Retina (tissue), 1 donor: ENCODE measurements around the gene TEDC1.
A peak's percentile ranks its signal among the peaks of the same experiment; 100 is the strongest.

ENCODE experiments used
- DNase-seq: peaks from one replicate; pipeline ENCODE4 v3.0.0-alpha.2; 2016

Gene TEDC1

DNA sequence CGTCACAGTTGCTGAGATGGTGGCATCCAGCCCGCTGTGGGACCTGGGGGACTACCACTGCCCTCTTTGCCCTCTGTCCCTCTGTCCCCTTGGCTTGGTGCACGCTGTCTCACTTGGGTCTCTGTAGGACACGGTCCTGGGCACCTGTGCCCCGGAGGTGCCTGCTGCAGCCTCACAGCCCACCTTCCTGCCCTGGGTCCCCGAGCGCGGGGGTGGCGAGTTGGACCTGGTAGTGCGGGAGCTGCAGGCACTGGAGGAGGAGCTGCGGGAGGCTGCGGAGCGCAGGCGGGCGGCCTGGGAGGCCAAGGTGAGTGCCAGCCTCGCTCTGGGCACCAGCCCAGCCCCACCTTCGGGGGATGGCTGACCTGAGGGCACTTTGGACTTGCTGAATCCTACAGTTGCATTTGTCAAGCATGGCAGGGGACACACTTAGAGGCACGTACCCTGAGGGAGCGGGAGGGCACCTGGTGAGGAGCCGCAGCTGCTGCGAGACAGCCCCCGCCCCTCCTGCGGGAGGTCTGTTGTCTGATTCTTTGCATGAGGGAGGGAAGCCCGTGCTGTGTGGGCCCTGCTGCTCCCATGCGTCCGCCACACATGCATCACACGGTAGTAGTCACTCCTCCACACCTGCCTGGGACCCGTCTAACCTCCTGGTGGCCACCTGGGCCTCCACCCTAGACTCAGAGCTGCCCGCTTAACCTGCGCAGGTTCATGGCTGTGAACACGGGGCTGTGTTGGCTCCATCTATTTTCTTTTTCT lies 6.8 kb downstream of the TEDC1 start:
- DNase-seq: no peak

DNA sequence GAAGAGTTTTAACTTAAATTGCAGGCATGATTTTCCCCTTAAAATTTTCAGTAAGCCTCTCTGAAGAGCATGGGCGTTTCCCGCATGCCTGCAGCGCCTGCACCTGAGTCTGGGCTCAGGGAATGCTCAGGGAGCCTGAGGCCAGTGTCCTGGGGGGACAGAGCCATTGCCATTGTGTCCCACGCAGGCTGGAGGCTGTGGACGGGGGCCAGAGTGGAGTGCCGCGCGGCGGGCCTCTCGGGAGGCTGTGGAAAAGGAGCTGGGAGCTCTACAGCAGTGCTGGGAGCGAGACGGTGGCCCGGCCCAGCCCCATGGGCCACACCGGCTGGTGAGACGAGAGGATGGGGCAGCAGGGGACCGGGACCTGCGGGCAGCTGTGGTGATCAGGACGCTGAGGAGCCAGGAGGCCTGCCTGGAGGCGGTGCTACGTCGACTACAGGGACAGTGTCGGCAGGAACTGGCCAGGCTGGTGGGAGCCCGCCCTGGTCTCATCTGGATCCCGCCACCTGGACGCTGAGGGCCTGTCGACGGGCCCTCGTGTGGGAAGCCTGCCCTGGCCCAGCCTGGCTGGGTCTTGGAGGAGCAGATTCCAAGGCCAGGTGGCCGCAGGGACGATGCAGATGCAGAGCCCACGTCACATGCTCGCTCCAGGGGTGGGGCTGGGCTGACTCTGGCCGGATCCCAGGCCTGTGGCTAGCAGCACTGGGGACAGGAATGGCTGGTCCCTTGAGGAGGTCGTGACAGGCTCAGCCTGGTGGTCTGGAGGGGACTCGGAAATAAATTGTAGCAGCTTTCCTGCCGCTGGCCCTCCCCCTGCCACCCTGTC lies 7.6 kb downstream of the TEDC1 start:
- DNase-seq: no peak

DNA sequence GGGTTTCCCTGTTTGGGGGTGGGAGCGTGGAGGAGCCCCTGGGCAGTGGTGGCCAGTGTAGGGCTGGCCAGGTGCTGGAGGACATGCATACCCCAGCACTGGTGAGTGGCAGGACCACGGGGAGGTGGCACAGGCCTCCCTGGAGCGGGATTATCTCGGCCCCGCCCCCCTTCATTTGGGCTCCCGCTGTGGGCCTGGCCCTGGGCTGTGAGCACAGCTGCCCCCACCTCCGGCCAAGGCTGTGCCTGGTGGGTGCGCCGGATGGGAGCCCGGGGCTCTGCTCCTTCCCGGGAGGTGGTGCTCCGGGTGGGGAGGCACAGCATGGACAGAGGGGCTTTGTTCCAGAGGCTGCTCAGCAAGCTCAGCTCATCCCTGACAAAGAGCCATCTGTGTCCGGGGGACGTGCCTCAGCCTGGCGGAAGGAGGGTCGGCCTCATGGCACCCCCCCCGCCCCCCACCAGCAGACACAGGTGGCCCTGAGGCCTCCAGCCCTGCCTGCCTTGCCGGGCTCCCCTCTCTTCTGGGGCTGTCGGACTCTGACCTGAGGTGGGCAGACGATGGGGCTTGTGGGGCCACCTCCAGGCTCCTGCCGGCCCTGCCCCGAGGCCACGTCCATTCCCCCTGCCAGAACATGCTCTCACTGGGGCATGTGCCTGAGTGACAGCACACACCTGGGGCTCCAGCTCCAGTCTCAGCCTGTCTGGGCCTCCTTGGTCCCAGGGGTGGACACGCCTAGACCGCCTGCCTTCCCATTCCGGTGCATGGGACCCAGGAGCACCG lies 8.4 kb downstream of the TEDC1 start:
- peak; percentile 79 for DNase-seq

DNA sequence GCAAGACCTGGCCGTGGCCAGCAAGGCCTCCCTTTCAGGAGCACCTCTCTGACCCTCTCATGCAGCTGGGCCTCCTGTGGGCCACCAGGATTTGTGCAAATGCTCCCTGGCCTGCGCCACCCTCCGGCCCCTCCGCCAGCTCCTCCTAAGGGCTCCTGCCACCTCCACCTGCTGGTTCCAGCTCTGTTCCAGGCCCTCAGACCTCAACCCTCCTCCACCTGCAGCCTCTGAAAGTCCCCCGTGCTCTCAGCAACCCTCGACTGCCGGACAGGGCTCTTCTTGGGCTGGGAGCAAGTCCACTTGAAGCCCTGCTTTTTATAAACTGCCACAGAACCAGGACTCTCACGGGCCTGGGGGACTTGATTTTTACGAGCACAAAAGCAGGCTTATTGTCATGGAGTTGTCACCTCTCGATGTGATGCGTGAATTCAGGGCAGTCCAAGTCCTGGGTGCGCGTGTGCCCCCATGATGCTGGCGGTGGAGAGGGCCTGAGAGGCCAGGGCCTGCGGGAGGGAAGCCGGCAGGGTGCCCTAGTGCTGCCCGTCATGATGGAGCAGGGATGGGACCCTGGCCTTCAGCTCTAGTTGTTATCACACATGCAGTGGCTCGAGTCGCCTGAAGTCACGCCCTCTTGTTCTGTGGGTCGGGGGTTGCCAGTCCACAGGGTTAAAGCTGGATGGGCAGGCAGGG lies 9.1 kb downstream of the TEDC1 start:
- DNase-seq: no peak

DNA sequence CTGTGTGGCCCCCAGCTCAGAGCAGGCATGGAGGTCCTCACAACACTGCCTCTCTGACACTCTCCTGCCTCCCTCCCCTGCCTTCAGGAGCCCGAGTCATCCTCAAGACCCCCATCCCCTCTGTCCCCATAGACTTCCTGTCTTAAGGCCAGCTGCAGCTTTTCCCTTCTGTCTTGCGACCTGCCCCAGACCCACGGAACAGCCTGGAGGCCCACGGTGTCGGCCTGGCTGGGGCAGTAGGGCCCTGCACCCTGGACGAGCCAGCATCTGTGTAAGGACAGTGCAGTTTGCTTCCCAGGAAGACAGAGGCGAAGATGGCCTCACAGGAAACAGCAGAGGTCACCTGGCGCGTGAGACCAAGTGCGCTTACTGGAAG lies 9.7 kb downstream of the TEDC1 start:
- no peak for DNase-seq

DNA sequence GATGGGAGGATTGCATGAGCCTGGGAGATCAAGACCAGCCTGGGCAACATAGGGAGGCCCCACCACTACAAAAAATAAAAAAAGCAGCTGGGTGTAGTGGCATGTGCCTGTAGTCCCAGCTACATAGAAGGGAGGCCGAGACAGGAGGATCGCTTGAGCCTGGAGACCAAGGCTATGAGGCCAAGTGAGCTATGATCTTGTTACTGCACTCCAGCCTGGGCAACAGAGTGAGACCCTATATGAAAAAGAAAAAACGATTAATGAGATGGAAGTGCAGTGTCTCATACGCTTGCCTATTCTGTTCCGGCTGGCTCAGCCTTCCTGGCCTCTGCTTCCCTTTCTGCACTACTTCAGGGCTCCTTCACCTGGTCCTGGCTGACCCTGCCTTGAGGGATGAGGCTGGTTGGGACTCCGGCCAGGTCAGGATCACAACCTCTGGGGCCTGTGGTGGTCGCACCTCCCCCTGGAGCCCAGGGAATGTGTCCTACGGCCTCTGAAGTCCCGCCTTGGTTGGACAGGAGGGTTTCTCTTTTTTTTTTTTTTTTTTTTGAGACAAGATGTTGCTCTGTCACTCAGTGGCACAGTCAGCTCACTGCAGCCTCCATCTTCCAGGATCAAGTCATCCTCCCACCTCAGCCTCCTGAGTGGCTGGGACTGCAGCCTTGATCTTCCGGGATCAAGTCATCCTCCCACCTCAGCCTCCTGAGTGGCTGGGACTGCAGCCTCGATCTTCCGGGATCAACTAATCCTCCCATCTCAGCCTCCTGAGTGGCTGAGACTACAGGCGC lies 10.7 kb downstream of the TEDC1 start:
- no peak for DNase-seq

DNA sequence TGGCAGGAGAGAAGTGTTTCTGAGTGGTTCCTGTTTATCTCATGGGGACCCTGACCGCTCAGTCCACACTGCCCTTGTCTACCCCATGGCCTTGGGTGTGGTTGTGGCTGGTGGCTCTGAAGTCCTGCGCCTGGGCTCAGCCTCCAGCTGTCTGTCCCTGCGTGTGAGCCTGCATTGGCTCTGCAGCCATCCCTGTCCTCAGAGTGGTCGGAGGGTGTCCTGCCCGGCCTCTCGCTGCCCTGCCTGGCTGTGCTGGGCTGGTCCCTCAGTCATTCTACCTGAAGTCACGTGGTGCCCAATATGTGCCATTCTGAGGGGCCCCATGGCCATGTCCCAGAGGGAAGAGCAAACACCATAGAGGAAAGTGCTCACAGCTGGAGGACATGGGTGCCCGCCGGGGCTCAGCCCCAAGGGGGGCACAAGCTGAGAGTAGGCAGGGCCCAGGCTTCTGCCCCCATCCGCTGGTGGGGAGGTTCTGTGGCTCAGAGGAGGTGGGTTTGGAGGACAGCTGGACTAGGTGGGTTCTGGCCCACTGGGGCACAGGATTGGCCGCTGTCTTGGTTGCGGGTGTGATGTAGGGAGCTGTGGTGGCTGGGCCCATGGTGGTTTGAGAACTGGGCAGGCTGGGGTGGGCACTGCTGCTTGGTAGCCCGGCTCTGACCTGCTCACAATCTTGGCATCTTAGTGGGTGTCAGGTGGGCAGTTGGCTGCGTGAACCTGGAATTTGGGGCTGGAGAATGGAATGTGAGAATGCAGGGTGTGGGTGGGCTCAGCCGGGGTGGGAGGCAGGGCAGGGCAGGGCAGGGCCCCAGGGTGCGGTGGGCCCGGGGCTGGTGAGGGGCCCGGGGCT lies 11.6 kb downstream of the TEDC1 start:
- no peak for DNase-seq

DNA sequence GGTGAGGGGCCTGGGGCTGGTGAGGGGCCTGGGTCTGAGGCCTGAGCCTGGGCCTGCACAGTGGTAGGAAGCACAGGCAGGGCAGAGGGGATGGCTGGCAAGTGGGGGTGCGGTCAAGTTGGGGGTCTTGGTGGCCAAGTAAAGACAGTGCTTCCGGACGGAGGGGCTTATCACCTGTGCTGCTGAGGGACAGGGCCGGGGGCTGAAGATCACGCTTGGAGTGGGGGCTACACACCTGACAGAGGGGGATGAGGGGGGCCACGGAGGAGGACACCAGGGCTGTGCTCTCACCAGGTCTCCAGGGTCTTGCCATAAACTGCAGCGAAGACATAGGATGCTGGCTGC lies 12.2 kb downstream of the TEDC1 start:
- no peak for DNase-seq

DNA sequence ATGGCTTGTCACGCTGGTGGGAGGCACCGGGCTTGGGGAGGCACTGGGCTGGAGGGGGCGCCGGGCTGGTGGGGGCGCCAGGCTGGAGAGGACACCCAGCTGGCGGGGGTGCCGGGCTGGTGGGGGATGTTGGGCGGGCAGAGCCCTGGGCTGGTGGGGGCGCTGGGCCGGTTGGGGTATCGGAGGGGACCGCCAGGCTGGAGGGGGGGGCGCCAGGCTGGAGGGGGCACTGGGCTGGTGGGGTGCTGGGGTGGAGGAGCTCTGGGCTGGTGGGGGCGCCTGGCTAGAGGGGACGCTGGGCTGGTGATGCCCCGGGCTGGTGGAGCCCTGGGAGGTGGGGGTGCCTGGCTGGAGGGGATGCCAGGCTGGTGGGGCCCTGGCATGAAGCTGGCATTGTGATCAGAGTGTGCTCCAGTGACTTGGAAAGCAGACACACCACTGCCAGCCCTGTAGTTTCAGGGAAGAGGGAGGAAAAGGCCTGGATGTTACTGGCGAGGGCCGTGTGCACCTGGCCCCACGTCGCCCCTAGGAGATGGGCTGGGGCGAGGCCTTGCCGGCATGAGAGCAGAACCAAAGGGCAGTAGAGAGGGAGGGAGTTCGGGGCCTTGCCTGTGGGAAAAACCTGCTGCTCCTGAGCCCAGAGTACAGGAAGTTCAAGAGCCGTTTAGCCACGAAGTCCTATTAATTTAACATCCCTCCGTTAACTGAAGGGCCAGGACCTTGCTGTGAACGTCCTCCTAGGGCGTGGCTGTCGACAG lies 13.1 kb downstream of the TEDC1 start:
- DNase-seq: no peak

DNA sequence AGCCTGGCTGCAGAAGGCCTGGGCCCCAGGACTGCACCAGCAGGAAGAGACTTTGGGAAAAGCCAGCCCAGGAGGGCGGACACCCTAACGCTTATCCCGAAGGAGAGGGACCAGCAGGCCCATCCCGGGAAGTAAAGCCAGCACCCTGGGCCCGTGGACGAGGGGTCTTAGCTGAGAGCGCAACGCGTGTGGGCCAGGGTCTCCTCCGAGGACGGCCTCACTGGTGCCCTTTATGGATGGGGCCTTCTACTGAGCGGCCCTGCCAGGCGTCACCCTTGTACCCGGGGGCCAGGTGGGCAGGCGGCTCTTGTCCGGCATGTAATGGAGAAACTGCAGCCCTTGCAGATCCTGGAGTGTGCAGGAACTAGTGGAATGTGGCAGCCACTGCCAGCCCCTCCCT lies 14.1 kb downstream of the TEDC1 start:
- no peak for DNase-seq

DNA sequence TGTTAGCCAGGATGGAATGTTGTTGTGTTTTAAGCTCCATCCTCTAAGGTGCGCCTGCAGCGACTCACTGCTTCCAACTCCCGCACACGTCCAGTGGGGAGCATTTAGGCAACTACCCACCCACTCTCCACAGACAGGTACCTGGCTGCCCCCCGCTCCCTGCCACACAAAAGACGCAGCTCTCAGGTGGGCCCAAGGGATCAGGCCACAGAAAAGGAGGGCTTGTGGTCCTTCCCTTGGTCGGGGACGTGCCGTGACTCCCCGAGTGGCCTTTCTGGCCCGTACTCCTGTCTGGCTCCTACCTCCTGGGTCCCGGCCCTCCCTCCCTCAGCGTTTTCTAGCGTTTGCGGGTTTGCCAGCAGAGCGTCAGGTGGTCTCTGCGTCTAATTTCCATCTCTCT lies 16.2 kb downstream of the TEDC1 start:
- DNase-seq: no peak

DNA sequence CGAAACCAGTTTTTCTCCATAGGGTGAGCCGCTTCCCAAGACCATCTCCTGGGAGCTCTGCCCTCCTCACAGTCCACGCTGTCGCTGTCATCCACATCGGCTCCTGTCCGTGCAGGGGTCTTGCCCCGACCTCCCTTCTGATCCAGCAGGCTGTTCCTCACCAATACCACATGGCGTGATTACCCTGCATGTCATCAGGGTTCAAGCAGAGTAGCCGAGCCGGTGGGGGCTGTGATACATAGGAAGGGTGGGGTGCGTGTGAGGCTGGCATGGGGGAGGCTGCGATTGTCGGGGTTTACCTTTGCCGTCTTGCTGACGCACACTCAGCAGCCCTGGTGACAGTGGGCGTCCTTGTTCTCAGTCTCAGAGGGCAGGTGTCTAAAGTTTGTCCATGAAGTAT lies 17.0 kb downstream of the TEDC1 start:
- DNase-seq: no peak

DNA sequence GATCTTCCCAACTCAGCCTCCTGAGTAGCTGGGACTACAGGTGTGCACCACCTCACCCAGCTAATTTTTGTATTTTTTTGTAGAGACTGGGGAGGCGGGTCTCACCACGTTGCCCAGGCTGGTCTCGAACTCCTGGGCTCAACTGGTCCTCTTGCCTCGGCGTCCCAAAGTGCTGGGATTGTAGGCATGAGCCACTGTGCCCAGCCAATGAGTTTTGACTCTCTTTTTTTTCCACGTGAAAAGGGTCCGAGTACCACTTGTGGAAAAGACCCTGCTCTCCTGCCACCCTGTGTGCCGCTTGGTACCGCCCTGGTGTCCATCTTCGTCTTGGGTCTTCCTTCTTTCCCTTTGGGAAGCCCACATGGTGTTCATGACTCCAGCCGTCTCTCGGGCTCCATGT lies 17.6 kb downstream of the TEDC1 start:
- DNase-seq: no peak

DNA sequence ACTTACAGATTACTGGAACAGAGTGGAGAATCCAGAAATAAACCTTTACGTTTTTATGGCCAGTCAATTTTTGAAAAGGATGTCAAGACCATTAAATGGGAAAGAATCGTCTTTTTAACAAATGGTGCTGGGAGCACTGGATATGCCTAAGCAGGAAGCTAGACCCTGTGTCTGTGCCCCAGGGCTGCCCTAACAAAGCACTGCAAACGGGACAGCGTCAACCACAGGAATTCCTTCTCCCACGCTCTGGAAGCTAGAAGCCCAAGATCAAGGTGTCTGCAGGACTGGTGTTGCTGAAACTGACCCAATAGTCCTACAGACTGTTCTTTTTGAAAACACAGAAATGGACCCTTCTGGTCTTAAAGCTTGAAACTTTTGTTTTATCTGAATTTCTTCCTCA lies 26.1 kb downstream of the TEDC1 start:
- DNase-seq: no peak

DNA sequence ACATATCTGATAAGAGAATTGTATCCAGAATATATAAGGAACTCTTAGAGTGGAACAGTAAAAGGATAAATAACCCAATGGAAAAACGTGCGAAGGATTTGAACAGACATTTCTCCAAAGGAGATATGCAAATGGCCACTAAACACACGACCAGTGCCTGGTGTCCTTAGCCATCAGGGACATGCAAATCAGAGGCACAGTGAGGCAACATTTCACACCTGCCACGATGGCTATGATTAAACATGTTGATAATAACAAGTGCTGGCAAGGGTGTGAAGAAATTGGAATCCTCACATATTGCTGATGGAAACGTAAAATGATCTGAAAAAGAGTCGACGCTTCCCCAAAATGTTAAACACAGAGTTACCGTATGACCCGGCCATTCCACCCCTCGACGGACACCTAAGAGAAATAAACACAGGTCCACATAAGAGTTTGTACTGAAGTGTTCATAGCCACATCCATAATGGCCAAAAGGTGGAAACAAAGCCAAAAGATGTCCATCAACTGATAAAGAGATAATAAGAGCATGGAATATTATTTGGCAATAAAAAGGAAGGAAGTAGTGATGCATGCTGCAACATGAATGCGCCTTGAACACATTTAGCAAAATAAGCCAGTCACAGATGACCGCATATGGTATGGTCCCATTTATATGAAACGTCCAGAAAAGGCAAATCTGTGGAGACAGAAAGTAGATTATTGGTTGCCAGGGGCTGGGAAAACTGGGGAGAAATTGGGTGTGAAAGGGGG lies 29.1 kb downstream of the TEDC1 start:
- no peak for DNase-seq

DNA sequence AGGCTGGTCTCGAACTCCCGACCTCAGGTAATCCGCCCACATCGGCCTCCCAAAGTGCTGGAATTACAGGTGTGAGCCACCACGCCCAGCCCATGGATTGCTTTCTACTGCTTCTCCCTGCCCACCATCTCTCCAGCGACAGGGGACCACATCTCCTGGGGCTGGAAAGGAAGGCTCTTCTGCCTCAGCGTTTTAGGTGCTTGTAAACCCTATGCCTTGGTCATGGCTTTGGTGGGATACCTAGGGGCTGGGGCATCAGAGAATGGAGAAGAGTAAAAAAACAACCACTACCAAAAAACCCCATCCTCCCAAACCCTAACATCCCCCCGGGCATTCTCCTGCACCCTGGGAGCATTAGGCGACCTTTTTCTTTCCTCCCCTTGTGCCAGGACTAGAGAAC lies 34.3 kb downstream of the TEDC1 start:
- no peak for DNase-seq

DNA sequence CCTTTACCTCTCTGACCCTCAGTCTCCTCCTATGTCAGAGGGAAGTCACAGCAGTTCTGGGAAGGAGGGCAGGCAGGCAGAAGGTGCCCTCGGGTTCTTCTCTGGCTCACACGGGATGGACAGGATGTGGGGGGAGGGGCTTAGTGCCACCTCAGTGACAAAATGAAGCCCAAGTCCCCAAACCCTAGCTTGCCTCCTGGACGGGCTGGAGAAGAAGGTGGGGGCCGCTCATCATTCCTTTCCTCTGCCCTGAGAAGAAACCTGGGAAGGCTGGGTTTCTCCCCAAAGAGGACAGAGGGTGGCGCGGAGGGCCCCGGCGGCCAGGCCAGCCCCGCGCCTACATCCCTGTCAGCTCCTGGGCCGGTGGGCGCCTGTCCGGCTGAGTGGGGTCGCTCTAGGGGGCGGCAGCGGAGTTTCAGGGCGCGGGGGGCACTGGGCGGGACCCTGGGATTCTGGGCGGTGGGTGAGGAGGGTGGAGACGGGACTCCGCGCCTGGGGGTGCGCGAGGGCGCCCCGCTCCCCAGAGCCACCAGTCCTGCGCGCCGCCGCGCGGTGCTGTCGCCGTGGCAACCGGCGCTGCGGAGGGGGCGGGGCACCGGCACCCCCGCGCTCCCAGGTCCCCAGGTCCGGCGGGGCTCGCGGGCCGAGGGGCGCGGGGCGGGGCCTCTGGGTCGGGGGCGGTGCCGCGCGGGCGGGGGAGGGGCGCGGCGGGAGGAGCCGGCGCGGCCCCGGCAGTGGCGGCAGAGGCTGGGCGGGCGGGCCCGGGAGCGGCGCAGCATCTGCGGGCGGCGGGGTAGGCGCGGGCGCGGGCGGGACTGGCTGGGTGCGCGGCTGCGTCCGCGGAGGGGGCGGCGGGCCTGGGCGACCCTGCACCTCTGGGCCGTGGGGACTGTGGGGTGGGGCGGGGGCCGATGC lies 35.1 kb downstream of the TEDC1 start, which contains the start of gene TMEM121:
TMEM121 (plus strand) TSS at position 723 of the 915 bp plus-strand sequence. CDS start 2,252 bp downstream, outside the sequence.
- DNase-seq: peak; percentile 69

DNA sequence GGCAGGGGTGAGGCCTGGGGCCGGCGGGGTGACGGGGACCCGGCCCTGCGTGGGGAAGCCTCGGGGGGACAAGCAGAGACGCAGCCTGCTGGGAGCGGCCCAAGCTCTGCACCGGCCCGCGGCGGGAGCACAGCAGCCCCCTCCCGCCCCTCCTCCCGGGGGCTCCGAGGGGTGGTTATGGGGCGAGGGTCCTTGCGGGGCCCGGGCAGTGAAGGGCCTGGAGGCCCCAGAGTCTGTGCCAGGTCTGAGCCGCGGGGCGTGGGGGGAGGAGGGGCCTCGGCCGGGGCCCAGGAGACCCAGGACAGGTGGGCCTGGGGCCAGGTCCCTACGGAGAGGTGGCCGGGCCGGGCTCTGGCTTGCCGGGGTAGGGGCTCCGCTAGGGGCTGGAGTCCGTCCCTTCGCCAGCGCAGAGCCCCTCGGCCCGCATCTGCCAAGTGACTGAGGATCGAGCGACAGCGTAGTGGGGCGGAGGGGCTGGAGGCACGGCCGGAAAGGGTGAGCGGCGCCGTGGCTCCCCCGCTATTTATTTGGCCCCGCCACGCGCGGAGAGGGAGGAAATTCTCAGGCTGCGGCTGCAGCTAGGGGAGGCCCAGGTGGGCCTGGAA lies 35.8 kb downstream of the TEDC1 start:
- DNase-seq: peak; percentile 50
